WTC11 (cell line): ENCODE data around the gene HOXB3. TPM values are rescaled to one million over a fixed set of nuclear protein-coding genes. Genes with fewer than 3 reads are reported as not detected.

Source experiments
- ATAC-seq: fragments of 200-7000 bp; cut with Tn5 transposase; 2 replicates; pipeline ENCODE4 v1.10.0; 2021; ENCODE audit warnings: mild to moderate bottlenecking, moderate library complexity
- CTCF ChIA-PET: fragments of 300-600 bp; sonication (Branson Sonifier 250); formaldehyde crosslinking; loops from one replicate; lab custom pipeline; 2021; ENCODE audit warnings: antibody characterized with exemption; lab: Charles Lee
- POLR2A ChIA-PET: fragments of 350-600 bp; sonication (Branson Sonifier 250); formaldehyde crosslinking; loops from one replicate; lab custom pipeline; 2021; ENCODE audit warnings: antibody characterized with exemption; lab: Charles Lee
- DNase-seq: peaks from one replicate; pipeline ENCODE4 v3.0.0; 2021; ENCODE audit warnings: low spot score
- H3K27ac Mint-ChIP-seq: 2 replicates; pipeline ENCODE4 v1.8.0; 2021; ENCODE audit warnings: mixed read lengths
- H3K27me3 Mint-ChIP-seq: 2 replicates; pipeline ENCODE4 v1.8.0; 2021; ENCODE audit warnings: low read depth, mild to moderate bottlenecking, moderate library complexity, mixed read lengths
- H3K36me3 Mint-ChIP-seq: 2 replicates; pipeline ENCODE4 v1.8.0; 2021; ENCODE audit warnings: mixed read lengths
- H3K4me1 Mint-ChIP-seq: 2 replicates; pipeline ENCODE4 v1.8.0; 2022; ENCODE audit warnings: mixed read lengths
- H3K4me3 Mint-ChIP-seq: 2 replicates; pipeline ENCODE4 v1.8.0; 2021; ENCODE audit warnings: mild to moderate bottlenecking, moderate library complexity, mixed read lengths
- H3K9me3 Mint-ChIP-seq: 2 replicates; pipeline ENCODE4 v1.8.0; 2021; ENCODE audit warnings: mixed read lengths
- ATF6 ChIP-seq: sonication (generic); formaldehyde crosslinking; IDR thresholded peaks from 2 replicates; pipeline ENCODE4 v1.8.1; 2023; ENCODE audit warnings: mild to moderate bottlenecking, missing genetic modification reagents
- CREM ChIP-seq: sonication (generic); formaldehyde crosslinking; IDR thresholded peaks from 2 replicates; pipeline ENCODE4 v1.8.1; 2022; ENCODE audit warnings: mild to moderate bottlenecking, missing genetic modification reagents, moderate library complexity
- E2F4 ChIP-seq: sonication (generic); formaldehyde crosslinking; IDR thresholded peaks from 2 replicates; pipeline ENCODE4 v1.8.1; 2022; ENCODE audit warnings: low read depth, mild to moderate bottlenecking, moderate library complexity, missing genetic modification reagents, borderline replicate concordance
- FOXJ3 ChIP-seq: sonication (generic); formaldehyde crosslinking; IDR thresholded peaks from 2 replicates; pipeline ENCODE4 v1.9.0; 2021; ENCODE audit warnings: missing genetic modification reagents, mild to moderate bottlenecking, borderline replicate concordance
- MYBL2 ChIP-seq: sonication (generic); formaldehyde crosslinking; IDR thresholded peaks from 2 replicates; pipeline ENCODE4 v1.8.1; 2023; ENCODE audit warnings: mild to moderate bottlenecking, moderate library complexity, missing genetic modification reagents
- NR2C2 ChIP-seq: sonication (generic); formaldehyde crosslinking; IDR thresholded peaks from 2 replicates; pipeline ENCODE4 v1.8.0; 2022; ENCODE audit warnings: mild to moderate bottlenecking, missing genetic modification reagents
- NR3C1 ChIP-seq: sonication (generic); formaldehyde crosslinking; conservative IDR thresholded peaks from 2 replicates; pipeline ENCODE4 v1.8.1; 2023; ENCODE audit warnings: low read depth, mild to moderate bottlenecking, missing genetic modification reagents
- PRDM15 ChIP-seq: sonication (generic); formaldehyde crosslinking; IDR thresholded peaks from 2 replicates; pipeline ENCODE4 v1.8.0; 2022; ENCODE audit warnings: missing genetic modification reagents
- RORB ChIP-seq: fragments of 250-450 bp; sonication (Bioruptor Pico); IDR thresholded peaks from 2 replicates; pipeline ENCODE4 v1.9.0; 2021; ENCODE audit warnings: mild to moderate bottlenecking
- SOX15 ChIP-seq: fragments of 250-450 bp; sonication (Bioruptor Pico); IDR thresholded peaks from 2 replicates; pipeline ENCODE4 v1.9.0; 2021; ENCODE audit warnings: mild to moderate bottlenecking
- TEAD1 ChIP-seq: sonication (generic); formaldehyde crosslinking; IDR thresholded peaks from 2 replicates; pipeline ENCODE4 v1.8.0; 2022; ENCODE audit warnings: mild to moderate bottlenecking, missing genetic modification reagents
- TEAD4 ChIP-seq: sonication (generic); formaldehyde crosslinking; IDR thresholded peaks from 2 replicates; pipeline ENCODE4 v1.8.0; 2022; ENCODE audit warnings: mild to moderate bottlenecking, missing genetic modification reagents
- USF1 ChIP-seq: sonication (generic); formaldehyde crosslinking; IDR thresholded peaks from 2 replicates; pipeline ENCODE4 v1.8.0; 2022; ENCODE audit warnings: mild to moderate bottlenecking, missing genetic modification reagents
- ZNF219 ChIP-seq: sonication (generic); formaldehyde crosslinking; IDR thresholded peaks from 2 replicates; pipeline ENCODE4 v1.8.0; 2023; ENCODE audit warnings: missing genetic modification reagents, mild to moderate bottlenecking, borderline replicate concordance
- ZNF232 ChIP-seq: sonication (generic); formaldehyde crosslinking; IDR thresholded peaks from 2 replicates; pipeline ENCODE4 v1.8.0; 2022; ENCODE audit warnings: mild to moderate bottlenecking, missing genetic modification reagents
- ZNF281 ChIP-seq: sonication (generic); formaldehyde crosslinking; IDR thresholded peaks from 2 replicates; pipeline ENCODE4 v1.8.0; 2023; ENCODE audit warnings: mild to moderate bottlenecking, missing genetic modification reagents
- ZSCAN18 ChIP-seq: fragments of 250-450 bp; sonication (Bioruptor Pico); IDR thresholded peaks from 2 replicates; pipeline ENCODE4 v2.1.2; 2022; ENCODE audit warnings: mild to moderate bottlenecking, moderate library complexity
- total RNA-seq: library from RNA; stranded (reverse); gene quantifications from 3 replicates; pipeline ENCODE4 v1.2.3, GENCODE V29; 2021

HOXB3 gene
- total RNA-seq, 1 experiment from 2014 or later = 0.09 TPM

GRCh38 chr17:48601539-48602425 lies 11.7 kb upstream of the HOXB3 start (continued):
- TF ChIP-seq ATF6 (CRISPR knock-in tag) (no peak), USF1 (CRISPR knock-in tag) (no peak), ZNF219 (CRISPR knock-in tag) (no peak)

GRCh38 chr17:48601207-48601538 lies 11.1 kb upstream of the HOXB3 start:
- TF ChIP-seq CREM (CRISPR knock-in tag) (no peak), NR2C2 (CRISPR knock-in tag) (no peak), SOX15 (no peak), ZNF232 (CRISPR knock-in tag) (no peak)
- CTCF ChIA-PET = interaction anchor here (0.7 to 1.6 kb wide), 9 partner anchors 11 to 340 kb away, joined by 3 to 5 read pairs (median 4); partner anchors contain the start of gene HOXB3
- H3K9me3 Mint-ChIP-seq = no peaks in the 10 kb centered on the region
- peaks cover 2% of the 10 kb centered on the region; the same call in 1 of the 2 replicates for H3K36me3 Mint-ChIP-seq
- POLR2A ChIA-PET = no interaction called here
- peaks cover 100% of the 10 kb centered on the region; the same call in 1 of the 2 replicates for H3K27me3 Mint-ChIP-seq
- no peak overlapping the region for H3K27ac Mint-ChIP-seq
- peaks cover 29% of the 10 kb centered on the region for H3K4me1 Mint-ChIP-seq
- DNase-seq (no peak), ATAC-seq (no peak)
- no peak overlapping the region for H3K4me3 Mint-ChIP-seq

- H3K4me1 Mint-ChIP-seq = peaks cover 30% of the 10 kb centered on the region
- ChIA-PET CTCF (interaction anchor here (1.2 to 1.6 kb wide), 4 partner anchors 12 to 248 kb away, joined by 4 to 5 read pairs (median 4); no protein-coding TSS in a partner anchor), POLR2A (no interaction called here)
- no peak for ATAC-seq
- no peak overlapping the region for H3K27ac Mint-ChIP-seq
- peaks cover 100% of the 10 kb centered on the region; the same call in 1 of the 2 replicates for H3K27me3 Mint-ChIP-seq
- H3K9me3 Mint-ChIP-seq = no peaks in the 10 kb centered on the region
- DNase-seq = no peak
- H3K4me3 Mint-ChIP-seq = no peak overlapping the region
- peaks cover 2% of the 10 kb centered on the region; the same call in 1 of the 2 replicates for H3K36me3 Mint-ChIP-seq
- no peak for TF ChIP-seq ZSCAN18 (CRISPR knock-in tag)
- no peak for TF ChIP-seq NR3C1 (CRISPR knock-in tag)
- TF ChIP-seq FOXJ3 (CRISPR knock-in tag) = no peak
- TF ChIP-seq RORB (CRISPR knock-in tag) = no peak
- no peak for TF ChIP-seq SOX15
- TF ChIP-seq TEAD1 (CRISPR knock-in tag) = no peak
- TF ChIP-seq MYBL2 (CRISPR knock-in tag) = no peak
- no peak for TF ChIP-seq E2F4 (CRISPR knock-in tag)
- no peak for TF ChIP-seq TEAD4
- TF ChIP-seq ZNF281 (CRISPR knock-in tag) = no peak
- no peak for TF ChIP-seq PRDM15
- TF ChIP-seq ZNF232 (CRISPR knock-in tag) = no peak
These were observed 10.4 kb upstream of the HOXB3 start for GRCh38 chr17:48600244-48601098.
